Mucosa of descending colon (tissue), 3 donors: ENCODE data around the gene UBE2U. TPM values are rescaled to one million over a fixed set of nuclear protein-coding genes. Genes with fewer than 3 reads are reported as not detected.

Source experiments
- ATAC-seq: fragments of 200-7000 bp; cut with Tn5 transposase; one replicate; pipeline ENCODE4 v1.9.1; 2020; ENCODE audit warnings: mild to moderate bottlenecking, moderate library complexity
- DNase-seq, 3 donors: peaks; one replicate each; pipeline ENCODE4 v3.0.0-alpha.2; 2020
- H3K36me3 ChIP-seq: fragments of 200-600 bp; one replicate; pipeline ENCODE4 v1.8.0; 2021; ENCODE audit warnings: low read depth, mild to moderate bottlenecking
- H3K4me1 ChIP-seq: fragments of 200-600 bp; one replicate; pipeline ENCODE4 v1.8.0; 2021; ENCODE audit warnings: low read depth, mild to moderate bottlenecking
- H3K4me3 ChIP-seq: fragments of 200-600 bp; one replicate; pipeline ENCODE4 v1.8.0; 2021; ENCODE audit warnings: mild to moderate bottlenecking
- H3K9me3 ChIP-seq: fragments of 200-600 bp; one replicate; pipeline ENCODE4 v1.8.0; 2021; ENCODE audit warnings: mild to moderate bottlenecking
- intact Hi-C, 2 donors: fragments of 100-400 bp; cut with DNase I in 1 of 2; cut with micrococcal nuclease in 1 of 2; formaldehyde crosslinking; loops; one replicate each; pipeline versions ENCODE4 v1.11.0 to v1.11.1; 2022; cut with DNase I, micrococcal nuclease
- total RNA-seq, 3 donors: library from RNA; stranded (reverse); fragmentation: NEBNext Ultra II Directional in 2 of 3; extraction: Animal tissue kit (Norgen Biotek cat#: 25700) in 2 of 3; gene quantifications; one replicate each; pipeline versions ENCODE4 v1.2.1 to v1.2.4, GENCODE V29; 2021 to 2023
- TF ChIP-seq, protein P1 (sequence below): fragments of 200-600 bp; IDR thresholded peaks from one replicate; pipeline ENCODE4 v1.8.0; 2022; ENCODE audit warnings: antibody characterized with exemption, mild to moderate bottlenecking
- donor health status: DM: no; HTN: no; CAD: no; lungs with moderate emphysema.
- donor health status: DM: no; HTN: no; CAD: no.
- donor health status: DM: no; HTN: yes; CAD: no.

Gene UBE2U
- total RNA-seq, 3 donors from 2014 or later = not detected

DNA sequence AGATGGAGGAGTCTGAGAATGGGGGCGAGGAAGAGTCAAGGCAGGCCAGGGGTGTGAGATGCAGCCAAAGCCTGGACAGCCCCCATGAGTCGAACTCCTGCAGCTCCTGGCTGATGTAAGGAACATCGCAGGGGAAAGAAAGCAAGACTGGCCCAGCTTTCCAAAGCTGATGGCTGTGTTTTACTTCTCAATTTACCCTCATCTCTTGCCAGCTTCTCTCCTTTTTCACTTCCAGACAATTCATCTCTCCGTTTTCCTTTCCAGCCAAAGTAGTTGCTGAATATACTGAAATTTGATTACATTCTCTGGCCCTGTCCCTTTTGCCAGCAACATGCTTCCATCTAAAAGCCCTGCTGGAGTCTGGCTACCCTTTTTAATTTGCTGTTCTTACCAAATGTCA lies 40.0 kb upstream of the UBE2U start:
- TF ChIP-seq, protein P1, sequence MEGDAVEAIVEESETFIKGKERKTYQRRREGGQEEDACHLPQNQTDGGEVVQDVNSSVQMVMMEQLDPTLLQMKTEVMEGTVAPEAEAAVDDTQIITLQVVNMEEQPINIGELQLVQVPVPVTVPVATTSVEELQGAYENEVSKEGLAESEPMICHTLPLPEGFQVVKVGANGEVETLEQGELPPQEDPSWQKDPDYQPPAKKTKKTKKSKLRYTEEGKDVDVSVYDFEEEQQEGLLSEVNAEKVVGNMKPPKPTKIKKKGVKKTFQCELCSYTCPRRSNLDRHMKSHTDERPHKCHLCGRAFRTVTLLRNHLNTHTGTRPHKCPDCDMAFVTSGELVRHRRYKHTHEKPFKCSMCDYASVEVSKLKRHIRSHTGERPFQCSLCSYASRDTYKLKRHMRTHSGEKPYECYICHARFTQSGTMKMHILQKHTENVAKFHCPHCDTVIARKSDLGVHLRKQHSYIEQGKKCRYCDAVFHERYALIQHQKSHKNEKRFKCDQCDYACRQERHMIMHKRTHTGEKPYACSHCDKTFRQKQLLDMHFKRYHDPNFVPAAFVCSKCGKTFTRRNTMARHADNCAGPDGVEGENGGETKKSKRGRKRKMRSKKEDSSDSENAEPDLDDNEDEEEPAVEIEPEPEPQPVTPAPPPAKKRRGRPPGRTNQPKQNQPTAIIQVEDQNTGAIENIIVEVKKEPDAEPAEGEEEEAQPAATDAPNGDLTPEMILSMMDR = no peak
- Histone ChIP-seq H3K4me1 (no peaks in the 10 kb centered on the region), H3K4me3 (no peak overlapping the region), H3K9me3 (no peaks in the 10 kb centered on the region), H3K36me3 (no peaks in the 10 kb centered on the region)
- intact Hi-C loops = no loop called here
- DNase-seq (no peak), ATAC-seq (no peak)

- ATAC-seq (no peak), DNase-seq (peak in 1 of 3 donors; percentile 5)
- TF ChIP-seq, protein P1 = no peak
- no peaks in the 10 kb centered on the region for H3K36me3 ChIP-seq
- intact Hi-C loops = no loop called here
- no peaks in the 10 kb centered on the region for H3K9me3 ChIP-seq
- H3K4me3 ChIP-seq = no peak overlapping the region
- H3K4me1 ChIP-seq = no peaks in the 10 kb centered on the region
These were observed 39.5 kb upstream of the UBE2U start for GRCh38 chr1:64163970-64164369.

- ATAC-seq (no peak), DNase-seq (no peak)
- intact Hi-C loops = no loop called here
- Histone ChIP-seq H3K36me3 (no peaks in the 10 kb centered on the region), H3K4me3 (no peak overlapping the region), H3K4me1 (no peaks in the 10 kb centered on the region), H3K9me3 (no peaks in the 10 kb centered on the region)
- TF ChIP-seq, protein P1 = no peak
These were observed 36.8 kb upstream of the UBE2U start for GRCh38 chr1:64166629-64167028.

GRCh38 chr1:64167176-64167575 lies 36.2 kb upstream of the UBE2U start:
- intact Hi-C loops = no loop called here
- no peak overlapping the region for H3K4me3 ChIP-seq
- ATAC-seq (no peak), DNase-seq (no peak)
- TF ChIP-seq, protein P1 = no peak
- no peaks in the 10 kb centered on the region for H3K9me3 ChIP-seq
- peaks cover under 1% of the 10 kb centered on the region for H3K4me1 ChIP-seq
- no peaks in the 10 kb centered on the region for H3K36me3 ChIP-seq

DNA sequence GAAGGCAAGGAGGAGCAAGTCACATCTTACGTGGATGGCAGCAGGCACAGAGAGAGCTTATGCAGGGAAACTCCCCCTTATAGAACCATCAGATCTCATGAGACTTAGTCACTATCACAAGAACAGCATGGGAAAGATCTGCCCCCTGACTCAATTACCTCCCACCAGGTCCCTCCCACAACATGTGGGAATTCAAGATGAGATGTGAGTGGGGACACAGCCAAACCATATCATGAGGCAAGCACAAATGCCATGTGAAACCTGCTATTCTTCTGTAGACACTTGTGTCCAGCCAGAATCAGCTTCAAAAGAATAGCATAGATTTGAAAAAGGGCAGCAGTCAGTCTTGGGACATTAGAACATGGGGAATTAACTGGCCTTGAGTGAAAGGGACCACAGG lies 32.2 kb upstream of the UBE2U start:
- H3K9me3 ChIP-seq = no peaks in the 10 kb centered on the region
- ATAC-seq = no peak

More for the DNA sequence above, 32.2 kb upstream of the UBE2U start:
- H3K36me3 ChIP-seq = no peaks in the 10 kb centered on the region
- H3K4me3 ChIP-seq = no peak overlapping the region
- TF ChIP-seq, protein P1 = no peak
- no peak for DNase-seq
- intact Hi-C loops = loop anchor here in 1 of 2 donors (10.0 kb wide), 1 partner anchor 64 kb away; no protein-coding TSS in a partner anchor
- peaks cover 7% of the 10 kb centered on the region for H3K4me1 ChIP-seq
